Measurements from ENCODE around the gene DNAJC6.

Gene DNAJC6

DNA sequence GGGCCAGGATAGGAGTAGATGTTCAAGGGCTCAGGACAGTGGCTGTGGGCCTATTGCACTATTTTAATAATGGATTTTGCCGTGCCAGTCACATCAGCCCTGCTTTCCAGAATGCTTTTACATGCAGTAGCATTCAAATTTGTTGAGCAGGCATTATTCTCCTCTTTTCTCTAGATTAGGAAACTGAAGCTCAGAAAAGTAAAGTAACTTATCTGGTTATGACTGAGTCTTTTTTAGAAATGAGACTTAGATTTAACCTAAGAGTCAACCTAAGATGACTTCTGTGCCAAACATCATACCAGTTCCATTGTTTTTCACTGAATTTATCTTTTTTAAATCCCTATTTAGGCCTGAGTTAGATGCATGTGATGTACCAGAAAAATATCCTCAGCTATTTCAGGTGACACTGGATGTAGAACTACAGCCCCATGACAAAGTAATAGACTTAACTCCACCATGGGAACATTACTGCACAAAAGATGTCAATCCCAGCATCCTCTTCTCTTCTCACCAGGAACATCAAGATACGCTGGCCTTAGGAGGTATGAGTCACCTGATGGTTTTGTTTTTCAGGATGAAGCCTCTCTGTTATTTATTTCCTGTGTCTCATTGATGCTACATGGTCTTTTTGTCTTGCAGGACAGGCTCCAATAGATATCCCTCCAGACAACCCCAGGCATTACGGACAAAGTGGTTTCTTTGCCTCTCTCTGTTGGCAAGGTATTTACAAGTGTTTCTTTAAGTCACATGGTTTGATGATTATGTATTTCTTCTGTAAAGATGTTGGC, 79.8 kb downstream of the DNAJC6 start:
- no peak for TF ChIP-seq CTCF (IDR thresholded peaks at IDR 0.05; ENCODE audit: insufficient read depth, missing control alignments)
- DNase-seq (ENCODE audit: insufficient read length, low spot score): no peak
- no peak for FAIRE-seq

DNA sequence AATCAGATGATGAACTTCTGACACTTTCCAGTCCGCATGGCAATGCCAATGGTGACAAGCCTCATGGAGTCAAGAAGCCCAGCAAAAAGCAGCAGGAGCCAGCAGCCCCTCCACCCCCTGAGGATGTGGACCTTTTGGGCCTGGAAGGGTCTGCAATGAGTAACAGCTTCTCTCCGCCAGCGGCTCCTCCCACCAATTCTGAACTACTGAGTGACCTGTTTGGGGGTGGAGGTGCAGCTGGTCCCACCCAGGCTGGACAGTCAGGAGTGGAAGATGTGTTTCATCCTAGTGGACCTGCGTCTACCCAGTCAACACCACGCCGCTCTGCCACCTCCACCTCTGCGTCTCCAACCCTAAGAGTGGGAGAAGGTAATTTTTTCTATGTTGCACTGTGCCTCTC, 83.2 kb downstream of the DNAJC6 start:
- no peak for TF ChIP-seq CTCF (IDR thresholded peaks at IDR 0.05; ENCODE audit: insufficient read depth, missing control alignments)

GRCh38 chr1:65393347-65393746, 84.0 kb downstream of the DNAJC6 start:
- FAIRE-seq (no peak), DNase-seq (ENCODE audit: insufficient read length, low spot score) (no peak)
- no peak for TF ChIP-seq CTCF (IDR thresholded peaks at IDR 0.05; ENCODE audit: insufficient read depth, missing control alignments)

More for the DNA sequence above, 83.2 kb downstream of the DNAJC6 start:
- FAIRE-seq (no peak), DNase-seq (ENCODE audit: insufficient read length, low spot score) (no peak)

DNA sequence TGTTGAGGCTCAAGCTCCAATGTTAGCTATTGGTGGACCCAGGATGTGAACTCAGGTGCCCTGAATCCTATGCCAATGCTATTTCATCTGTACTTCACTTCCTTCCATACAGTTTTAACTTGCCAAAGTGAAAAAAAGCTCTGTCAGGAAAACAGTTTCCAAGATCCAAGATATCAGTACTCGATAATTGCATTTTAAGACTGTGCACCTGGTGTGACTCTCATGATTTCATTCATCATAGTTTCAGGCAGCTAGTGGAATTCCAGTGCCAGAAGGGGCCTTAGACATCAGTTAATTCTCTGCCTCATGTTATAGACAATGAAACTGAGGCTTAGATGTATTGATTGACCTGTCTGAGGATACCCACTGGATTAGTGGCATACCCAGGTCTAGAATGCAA, 84.6 kb downstream of the DNAJC6 start:
- DNase-seq (ENCODE audit: insufficient read length, low spot score) (no peak), FAIRE-seq (no peak)
- no peak for TF ChIP-seq CTCF (IDR thresholded peaks at IDR 0.05; ENCODE audit: insufficient read depth, missing control alignments)

- FAIRE-seq (no peak), DNase-seq (ENCODE audit: insufficient read length, low spot score) (no peak)
- no peak for TF ChIP-seq CTCF (IDR thresholded peaks at IDR 0.05; ENCODE audit: insufficient read depth, missing control alignments)
Measured at GRCh38 chr1:65395887-65396612, 86.7 kb downstream of the DNAJC6 start.

DNA sequence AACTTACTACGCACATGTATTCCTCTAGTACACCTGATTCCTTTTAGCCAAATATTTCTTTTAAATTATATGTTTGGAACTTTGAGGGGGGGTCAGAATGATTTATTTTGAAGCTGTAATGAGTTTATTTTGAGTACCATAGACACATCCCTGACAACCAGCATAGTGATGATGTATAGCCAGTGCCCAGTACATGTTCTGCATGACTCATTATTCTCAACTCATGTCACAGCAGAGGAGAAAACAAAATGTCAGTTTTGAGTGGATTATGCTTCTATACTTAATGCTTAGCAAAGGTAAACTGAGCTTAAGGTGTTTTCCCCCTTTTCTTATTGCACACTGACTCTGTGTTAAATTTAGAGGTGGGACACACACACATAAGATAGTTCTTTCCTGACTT, 88.7 kb downstream of the DNAJC6 start:
- no peak for FAIRE-seq
- TF ChIP-seq CTCF (IDR thresholded peaks at IDR 0.05; ENCODE audit: insufficient read depth, missing control alignments): no peak
- DNase-seq (ENCODE audit: insufficient read length, low spot score): no peak

- DNase-seq (ENCODE audit: insufficient read length, low spot score) (no peak), FAIRE-seq (no peak)
- TF ChIP-seq CTCF (IDR thresholded peaks at IDR 0.05; ENCODE audit: insufficient read depth, missing control alignments): no peak
Measured at GRCh38 chr1:65399003-65399402, 89.7 kb downstream of the DNAJC6 start.
